B cell (primary cell): ENCODE results near the gene KRTAP9-1. TPM values are rescaled to one million over a fixed set of nuclear protein-coding genes. Genes with fewer than 3 reads are reported as not detected.

Source experiments
- ATAC-seq: fragments of 200-7000 bp; cut with Tn5 transposase; one replicate; pipeline ENCODE4 v1.10.0; 2021; ENCODE audit warnings: low read depth, mild to moderate bottlenecking, moderate number of reproducible peaks, moderate library complexity
- CTCF ChIA-PET: fragments of 350-600 bp; sonication (Branson Sonifier 250); formaldehyde crosslinking; loops from one replicate; lab custom pipeline; 2021; ENCODE audit warnings: antibody characterized with exemption, inconsistent platforms; lab: Charles Lee
- POLR2A ChIA-PET: fragments of 350-600 bp; sonication (Branson Sonifier 250); formaldehyde crosslinking; loops from one replicate; lab custom pipeline; 2021; ENCODE audit warnings: antibody characterized with exemption; lab: Charles Lee
- DNase-seq: peaks from one replicate; pipeline ENCODE4 v3.0.0; 2013
- H2AFZ ChIP-seq: 2 replicates; pipeline ENCODE4 v1.6.1; 2012; ENCODE audit warnings: mild to moderate bottlenecking, low read depth, low read length; ENCODE audit not compliant: insufficient read depth, poor library complexity, severe bottlenecking
- H3K27ac ChIP-seq, 2 donors: 1 replicate in 1 of 2; 2 replicates in 1 of 2; pipeline ENCODE4 v1.5.1; 2012 to 2013; ENCODE audit warnings: low read length in 2 of 2, mild to moderate bottlenecking in 2 of 2, moderate library complexity in 1 of 2
- H3K27me3 ChIP-seq, 4 experiments: fragments of 200-600 bp in 1 of 4; sonication (generic) in 1 of 4; replicated peaks in 1 of 4; 1 replicate in 2 of 4; 2 replicates in 2 of 4; pipeline versions ENCODE4 v1.6.1 to v1.7.0; 2013 to 2016; ENCODE audit warnings: low read length in 3 of 4, mild to moderate bottlenecking in 2 of 4, mixed read lengths in 1 of 4, moderate library complexity in 1 of 4; ENCODE audit not compliant: insufficient read depth in 4 of 4, control insufficient read depth in 3 of 4; ENCODE audit errors: control extremely low read depth in 1 of 4
- H3K36me3 ChIP-seq, 2 experiments: replicated peaks in 1 of 2; 1 replicate in 1 of 2; 2 replicates in 1 of 2; pipeline versions ENCODE4 v1.6.1 to v1.7.1; 2013; ENCODE audit warnings: low read length in 1 of 2; ENCODE audit not compliant: insufficient read depth in 2 of 2, control insufficient read depth in 1 of 2; ENCODE audit errors: control extremely low read depth in 1 of 2, extremely low read depth in 1 of 2
- H3K4me1 ChIP-seq, 2 donors: fragments of 200-600 bp in 1 of 2; sonication (generic) in 1 of 2; 1 replicate in 1 of 2; 2 replicates in 1 of 2; pipeline versions ENCODE4 v1.5.1 to v1.6.1; 2013 to 2017; ENCODE audit warnings: low read length in 2 of 2; ENCODE audit not compliant: control insufficient read depth in 2 of 2, insufficient read depth in 2 of 2
- H3K4me2 ChIP-seq: replicated peaks from 2 replicates; pipeline ENCODE3; 2012; ENCODE audit warnings: mild to moderate bottlenecking, low read depth, low read length; ENCODE audit not compliant: poor library complexity, severe bottlenecking
- H3K4me3 ChIP-seq, 5 experiments: fragments of 200-600 bp in 1 of 5; sonication (generic) in 1 of 5; 1 replicate in 3 of 5; 2 replicates in 2 of 5; pipeline versions ENCODE4 v1.5.1 to v1.7.0; 2011 to 2016; ENCODE audit warnings: low read length in 4 of 5, mild to moderate bottlenecking in 4 of 5, low read depth in 2 of 5, control low read depth in 1 of 5, moderate library complexity in 1 of 5; ENCODE audit not compliant: insufficient read depth in 1 of 5; ENCODE audit errors: control extremely low read depth in 1 of 5, extremely low read depth in 1 of 5
- H3K79me2 ChIP-seq: fragments of 200-600 bp; sonication (generic); one replicate; pipeline ENCODE4 v1.6.0; 2016; ENCODE audit warnings: low read length; ENCODE audit not compliant: control insufficient read depth, insufficient read depth
- H3K9ac ChIP-seq: fragments of 200-600 bp; sonication (generic); 2 replicates; pipeline ENCODE4 v1.6.1; 2017; ENCODE audit warnings: mild to moderate bottlenecking, low read length, moderate library complexity
- H3K9me3 ChIP-seq, 3 donors: one replicate each; pipeline versions ENCODE4 v1.6.1 to v1.7.1; 2013; ENCODE audit warnings: low read length in 2 of 3; ENCODE audit not compliant: control insufficient read depth in 2 of 3, insufficient read depth in 1 of 3; ENCODE audit errors: control extremely low read depth in 1 of 3
- H4K20me1 ChIP-seq: 2 replicates; pipeline ENCODE4 v1.6.0; 2012; ENCODE audit warnings: mild to moderate bottlenecking, low read length; ENCODE audit not compliant: insufficient read depth, control insufficient read depth, poor library complexity, severe bottlenecking
- H3K27ac Mint-ChIP-seq: one replicate; pipeline ENCODE4 v1.8.0; 2021; ENCODE audit warnings: mixed read lengths
- H3K27me3 Mint-ChIP-seq: one replicate; pipeline ENCODE4 v1.8.0; 2021; ENCODE audit warnings: mixed read lengths
- H3K4me1 Mint-ChIP-seq: one replicate; pipeline ENCODE4 v1.8.0; 2021; ENCODE audit warnings: mixed read lengths
- H3K4me3 Mint-ChIP-seq: one replicate; pipeline ENCODE4 v1.8.0; 2021; ENCODE audit warnings: mixed read lengths
- H3K9me3 Mint-ChIP-seq: one replicate; pipeline ENCODE4 v1.8.0; 2022; ENCODE audit warnings: mixed read lengths; ENCODE audit not compliant: insufficient read depth
- CTCF ChIP-seq: fragments of 200-600 bp; IDR thresholded peaks from one replicate; pipeline ENCODE4 v1.8.0; 2022; ENCODE audit warnings: antibody characterized with exemption, mild to moderate bottlenecking
- EZH2 ChIP-seq: IDR thresholded peaks from 2 replicates; pipeline ENCODE4 v1.6.1; 2012; ENCODE audit warnings: borderline replicate concordance, low read depth, mild to moderate bottlenecking, moderate library complexity, low read length; ENCODE audit not compliant: insufficient read depth, poor library complexity, severe bottlenecking
- WGBS: methylation state at CpG from one replicate; pipeline ENCODE4 v1.1.5; 2013; ENCODE audit warnings: missing lambda C conversion rate; ENCODE audit not compliant: insufficient coverage; 5-methylcytosine and 5-hydroxymethylcytosine counted together
- intact Hi-C: fragments of 100-400 bp; cut with micrococcal nuclease; formaldehyde crosslinking; loops from one replicate; pipeline ENCODE4 v1.10.0; 2022
- polyA plus RNA-seq: library from polyadenylated mRNA; depleted of rRNA; stranded (reverse); fragments of >200 nt; gene quantifications from 2 replicates; pipeline ENCODE4 v1.2.3, GENCODE V29; 2012
- total RNA-seq, 2 donors: library from RNA; stranded (reverse); fragments of 120-200 nt in 1 of 2; gene quantifications; 1 replicate in 1 of 2; 2 replicates in 1 of 2; pipeline versions ENCODE4 v1.2.3 to v1.2.4, GENCODE V29; 2013 to 2022

The KRTAP9-1 gene
- total and polyA plus RNA-seq, 2 donors (not counting 1 experiment from before 2014, with no cell fraction given): not detected

GRCh38 chr17:41178843-41179616 is 10.7 kb upstream of the KRTAP9-1 start:
- Histone ChIP-seq H3K9me3 (no peaks in the 10 kb centered on the region), H3K27me3 (no peaks in the 10 kb centered on the region), H3K79me2 (no peaks in the 10 kb centered on the region), H3K36me3 (no peaks in the 10 kb centered on the region), H3K4me2 (no peak overlapping the region), H3K4me3 (no peak overlapping the region), H3K4me1 (peaks cover 39 to 41% of the 10 kb centered on the region in 2 donors), H3K27ac (no peak overlapping the region), H2AFZ (no peak overlapping the region), H4K20me1 (no peaks in the 10 kb centered on the region), H3K9ac (no peak overlapping the region)
- Mint-ChIP-seq H3K4me3 (no peak overlapping the region), H3K27ac (no peak overlapping the region), H3K9me3 (no peaks in the 10 kb centered on the region), H3K4me1 (peaks cover 42% of the 10 kb centered on the region), H3K27me3 (peaks cover under 1% of the 10 kb centered on the region)
- 100% methylated on average over 1 of the region's 1 CpG for WGBS
- intact Hi-C loops: loop anchor here (5.0 kb wide), 1 partner anchor 62 kb away; the partner anchor contains the start of gene KRTAP4-11
- ChIA-PET CTCF (interaction anchor here (1.2 kb wide), 1 partner anchor 10 kb away, joined by 3 read pairs; no protein-coding TSS in a partner anchor), POLR2A (no interaction called here)
- DNase-seq (no peak), ATAC-seq (no peak)
- TF ChIP-seq EZH2: no peak
- no peak for TF ChIP-seq CTCF

- Histone ChIP-seq H3K9ac (no peak within 1 kb of the TSS), H3K27ac (no peak within 1 kb of the TSS), H3K36me3 (no peaks in the 10 kb centered on the region), H3K9me3 (no peaks in the 10 kb centered on the region), H3K4me3 (no peak within 1 kb of the TSS), H3K27me3 (no peaks in the 10 kb centered on the region), H3K4me1 (no peaks in the 10 kb centered on the region), H3K4me2 (no peak within 1 kb of the TSS), H4K20me1 (no peaks in the 10 kb centered on the region), H2AFZ (no peak within 1 kb of the TSS), H3K79me2 (no peaks in the 10 kb centered on the region)
- TF ChIP-seq CTCF: no peak
- TF ChIP-seq EZH2: no peak
- 89% methylated on average over 8 of the region's 9 CpGs for WGBS
- CTCF ChIA-PET: no interaction called here
- POLR2A ChIA-PET: no interaction called here
- Mint-ChIP-seq H3K27ac (no peak within 1 kb of the TSS), H3K27me3 (peaks cover 28% of the 10 kb centered on the region), H3K9me3 (no peaks in the 10 kb centered on the region), H3K4me1 (no peaks in the 10 kb centered on the region), H3K4me3 (no peak within 1 kb of the TSS)
- DNase-seq (no peak), ATAC-seq (no peak)
- intact Hi-C loops: no loop called here
Measured at GRCh38 chr17:41184480-41184961, 5.2 kb upstream of the KRTAP9-1 start, which contains the start of gene KRTAP4-1. KRTAP4-1 (minus strand) TSS chr17:41184911; CDS start chr17:41184854, 57 bp downstream.
